Fibroblast of lung (primary cell): ENCODE results near the gene PRAF2.

Source experiments
- CTCF ChIP-seq, 2 donors: IDR thresholded peaks in 1 of 2; conservative IDR thresholded peaks in 1 of 2; 1 replicate in 1 of 2; 2 replicates in 1 of 2; pipeline ENCODE4 v1.5.1; 2011 to 2012; ENCODE audit warnings: low read length in 2 of 2, control low read depth in 1 of 2, inconsistent platforms in 1 of 2, low read depth in 1 of 2, mild to moderate bottlenecking in 1 of 2
- EZH2 ChIP-seq: IDR thresholded peaks from 2 replicates; pipeline ENCODE4 v1.5.1; 2012; ENCODE audit warnings: low read length, control low read depth, mild to moderate bottlenecking; ENCODE audit errors: missing control alignments

- TF ChIP-seq EZH2: no peak
- no peak for TF ChIP-seq CTCF (conservative IDR thresholded peaks at IDR 0.05 in 1 of 2, IDR thresholded peaks at IDR 0.05 in 1 of 2; ENCODE audit: low read depth in 1 of 2, low read length in 2 of 2)
Measured at GRCh38 chrX:49054073-49054762, 19.6 kb downstream of the PRAF2 start.
